Stimulated activated CD4-positive, alpha-beta T cell treated with anti-CD3 and anti-CD28 coated beads, Interleukin-15, amount 100 ng/mL, for 48 hours (primary cell): Measurements from ENCODE around the gene ACADVL.

Experiments
- DNase-seq, 2 donors: peaks; one replicate each; pipeline ENCODE4 v3.0.0-alpha.2; 2020; ENCODE audit warnings: low read depth in 2 of 2

ACADVL gene

GRCh38 chr17:7191571-7192270 is 28.0 kb upstream of the ACADVL start:
- DNase-seq = no peak

DNA sequence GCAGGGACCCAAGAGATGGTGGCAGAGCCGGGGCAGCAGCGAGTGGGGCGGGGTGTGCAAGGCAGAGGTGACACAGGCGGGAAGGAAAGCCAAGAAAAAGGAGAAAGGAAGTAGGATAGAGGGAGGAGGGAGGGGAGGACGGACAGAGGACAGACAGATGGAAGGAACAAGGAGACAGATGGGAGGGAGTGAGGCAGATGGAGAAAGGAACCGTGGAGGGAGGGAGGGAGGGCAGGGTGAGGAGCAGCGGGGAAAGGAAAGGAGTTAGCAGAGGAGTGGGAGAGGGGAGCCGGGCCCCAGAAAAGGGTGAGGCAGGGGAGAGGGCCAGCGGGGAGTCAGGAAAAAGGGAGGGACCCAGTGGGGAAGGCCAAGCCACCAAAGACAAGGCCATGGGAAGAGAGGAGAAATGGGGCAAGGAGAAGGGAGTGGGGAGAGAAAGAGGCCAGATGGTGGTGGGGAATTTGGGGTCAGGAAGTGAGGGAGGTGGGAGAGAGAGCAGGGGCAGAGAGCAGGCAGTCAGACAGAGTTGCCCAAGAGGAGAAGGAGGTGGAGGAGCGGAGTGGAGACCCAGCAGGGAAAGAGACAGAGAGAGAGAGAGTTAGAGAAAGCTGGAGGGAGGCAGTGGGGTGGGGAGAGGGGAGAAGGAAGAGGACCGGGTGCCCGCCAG is 27.3 kb upstream of the ACADVL start:
- DNase-seq = no peak

DNA sequence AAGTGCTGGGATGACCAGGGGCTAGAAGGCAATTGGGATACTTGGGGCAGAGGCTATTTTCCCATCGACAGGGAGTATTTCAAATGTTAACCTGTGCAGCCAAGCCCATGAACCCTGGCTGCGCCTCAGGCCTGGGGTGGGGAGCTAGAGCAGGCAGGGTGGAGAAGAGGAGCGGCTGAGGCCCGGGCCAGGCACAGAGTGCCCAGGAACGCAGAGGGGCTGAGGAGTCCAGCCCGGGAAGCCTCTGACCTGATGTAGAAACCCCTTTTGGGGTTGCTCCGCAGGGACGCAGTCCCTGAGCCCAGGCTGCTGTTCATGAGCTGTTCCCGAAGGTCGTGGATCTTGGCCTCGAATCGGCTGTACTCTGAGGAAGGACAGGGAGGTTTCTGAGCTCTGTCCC is 23.8 kb upstream of the ACADVL start:
- no peak for DNase-seq

DNA sequence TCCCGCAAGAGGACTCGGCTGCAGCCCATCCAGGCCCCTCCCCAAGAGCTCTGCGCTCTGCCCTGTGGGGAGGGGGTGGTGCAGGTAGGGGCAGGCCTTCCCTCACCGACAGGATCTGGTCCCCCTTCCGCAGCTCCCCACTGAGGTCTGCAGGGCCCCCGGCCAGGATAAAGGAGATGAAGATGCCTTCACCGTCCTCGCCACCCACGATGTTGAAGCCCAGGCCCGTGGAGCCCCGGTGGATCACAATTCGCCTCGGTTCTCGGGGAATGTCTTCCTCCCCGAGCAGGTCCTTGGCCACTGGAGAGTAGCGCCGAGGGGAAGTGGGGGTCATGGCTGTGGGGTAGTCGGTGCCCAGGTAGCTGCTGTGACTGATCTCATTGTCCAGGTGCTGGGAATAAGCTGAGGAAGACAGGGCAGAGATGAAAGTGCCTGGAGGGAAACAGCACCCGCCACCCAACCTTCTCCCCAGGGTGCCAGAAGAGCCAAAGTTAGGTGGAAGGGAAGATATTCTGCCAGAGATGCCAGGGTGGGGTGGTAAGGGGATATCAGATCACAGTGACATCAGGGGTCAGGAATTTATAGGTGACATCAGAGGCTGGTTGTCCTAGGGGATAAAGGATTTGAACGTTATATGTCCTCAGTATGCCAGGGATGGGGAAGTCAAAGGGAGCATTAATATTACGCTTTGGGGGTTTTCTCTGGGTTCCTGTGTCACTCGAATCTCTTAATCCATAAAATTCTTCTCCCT is 22.9 kb upstream of the ACADVL start:
- no peak for DNase-seq

- DNase-seq = no peak
Observed at GRCh38 chr17:7203391-7203790, 16.3 kb upstream of the ACADVL start.

DNA sequence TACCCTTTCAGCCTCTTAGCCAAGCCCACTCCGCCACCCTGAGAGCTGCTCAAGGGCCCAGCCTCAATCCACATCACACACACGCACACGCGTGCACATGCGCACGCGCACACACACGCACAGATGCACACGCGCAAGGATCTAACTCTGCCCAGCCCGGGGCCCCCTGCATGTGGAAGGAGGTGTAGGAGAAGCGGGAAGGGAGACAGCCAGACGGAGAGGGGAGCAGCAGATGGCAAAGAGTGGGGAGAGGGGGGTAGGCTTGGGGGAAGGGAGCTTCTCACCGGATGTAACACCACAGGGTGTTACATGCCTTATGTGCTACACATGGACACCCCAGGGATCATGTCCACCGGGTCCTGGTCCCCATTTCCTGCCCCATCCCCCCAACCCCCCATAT is 15.4 kb upstream of the ACADVL start:
- no peak for DNase-seq

GRCh38 chr17:7204828-7205461 is 14.8 kb upstream of the ACADVL start:
- DNase-seq = peak; percentile 75 to 86

- no peak for DNase-seq
Observed at GRCh38 chr17:7205561-7205960, 14.2 kb upstream of the ACADVL start.

DNA sequence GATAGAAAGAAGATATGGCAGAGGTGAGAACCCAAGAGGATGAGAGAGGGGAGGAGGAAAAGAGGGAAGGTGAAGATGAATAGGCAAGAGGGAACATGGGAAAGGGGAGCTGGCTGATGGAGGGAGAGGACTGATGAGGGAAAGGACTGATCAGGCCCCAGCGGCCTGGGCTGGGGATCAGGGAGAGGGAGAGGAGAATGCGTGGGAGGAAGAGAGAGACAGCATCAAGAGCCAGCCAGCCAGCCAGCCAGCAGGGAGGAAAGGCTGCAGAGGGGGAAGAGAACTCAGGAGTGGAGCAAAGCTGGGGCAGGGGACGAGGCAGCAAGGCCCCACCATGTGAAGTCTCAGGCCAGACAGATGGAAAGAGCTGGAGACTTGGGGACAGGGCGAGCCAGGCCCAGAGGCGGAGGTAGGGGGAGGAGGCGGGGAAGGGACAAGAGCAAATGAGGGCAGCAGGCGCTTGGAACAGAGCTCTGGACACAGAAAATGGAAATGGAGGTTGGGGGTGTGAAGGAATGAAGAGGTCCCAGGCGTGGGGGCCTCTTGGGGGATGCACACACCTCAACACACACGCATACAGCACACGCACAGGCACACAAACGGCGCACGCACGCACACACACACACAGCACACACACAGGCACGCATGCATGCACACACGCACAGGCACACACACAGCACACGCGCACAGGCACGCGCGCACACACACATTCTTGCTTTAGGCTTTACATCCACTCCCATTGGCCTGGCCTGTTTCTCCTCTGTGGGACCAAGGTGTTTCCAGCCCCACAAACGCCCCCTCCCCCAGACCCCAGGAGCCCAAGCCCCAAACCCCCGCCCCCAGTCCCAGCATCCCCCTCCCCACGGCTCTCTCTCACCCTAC is 12.4 kb upstream of the ACADVL start:
- no peak for DNase-seq

DNA sequence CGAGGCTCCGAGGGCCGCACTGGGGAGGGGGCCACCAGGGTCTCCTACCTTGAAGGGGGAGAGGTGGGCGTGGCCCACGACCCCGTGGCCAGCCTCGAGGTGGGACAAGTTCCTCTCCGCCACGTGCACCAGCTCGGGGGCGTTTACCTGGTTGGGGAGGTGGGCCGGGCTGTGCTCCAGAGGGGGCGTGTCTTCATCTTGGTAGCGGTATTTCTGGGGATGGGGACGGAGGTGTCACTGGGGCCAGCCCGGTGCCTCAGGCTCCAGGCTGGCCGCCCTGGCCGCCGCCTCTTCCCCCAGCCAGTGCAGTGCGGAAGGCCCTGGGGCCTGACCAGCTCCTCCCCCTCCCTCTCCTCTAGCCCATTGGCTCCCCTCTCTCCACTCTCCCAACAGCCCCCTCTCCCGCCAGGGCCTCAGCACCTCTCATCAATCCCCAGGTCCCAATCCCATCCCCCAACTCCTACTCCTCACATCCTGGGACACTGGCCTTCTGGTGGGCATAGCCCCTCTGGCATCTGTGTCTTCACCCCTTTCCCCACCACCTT is 11.6 kb upstream of the ACADVL start:
- DNase-seq = no peak

DNA sequence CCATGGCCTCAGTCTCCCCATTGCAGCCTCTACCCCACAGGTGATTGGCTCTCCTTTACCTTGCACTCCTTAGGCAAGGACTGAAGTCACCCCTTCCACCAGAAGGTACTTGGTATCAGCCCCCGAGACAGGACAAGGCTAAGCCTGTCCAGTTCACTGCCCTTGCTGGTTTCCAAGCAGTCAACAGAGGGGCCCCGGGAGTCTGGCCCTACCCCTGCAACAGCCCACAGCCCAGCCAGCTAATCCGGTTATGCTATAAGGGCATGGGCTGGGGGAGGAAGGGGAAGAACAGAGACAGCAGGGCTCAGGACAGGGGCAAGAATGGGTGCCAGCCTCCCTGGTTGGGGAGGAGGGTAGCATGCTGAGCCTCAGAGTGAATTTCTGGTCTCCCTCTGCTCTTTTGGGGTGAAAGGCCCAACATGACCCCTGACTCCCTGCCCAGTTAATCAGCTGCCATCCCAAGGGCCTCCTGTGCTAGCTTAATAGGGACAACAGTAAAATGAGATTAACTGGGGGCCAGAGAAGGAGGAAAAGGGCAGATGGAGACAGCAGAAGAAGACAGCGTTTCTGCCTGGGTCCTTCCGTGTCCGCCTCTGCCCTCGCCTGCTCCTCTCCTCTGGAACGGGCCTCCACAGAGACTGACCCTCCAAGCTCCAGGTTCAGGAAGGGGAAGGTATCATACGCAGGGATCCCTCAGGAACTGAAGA is 10.8 kb upstream of the ACADVL start:
- no peak for DNase-seq

DNA sequence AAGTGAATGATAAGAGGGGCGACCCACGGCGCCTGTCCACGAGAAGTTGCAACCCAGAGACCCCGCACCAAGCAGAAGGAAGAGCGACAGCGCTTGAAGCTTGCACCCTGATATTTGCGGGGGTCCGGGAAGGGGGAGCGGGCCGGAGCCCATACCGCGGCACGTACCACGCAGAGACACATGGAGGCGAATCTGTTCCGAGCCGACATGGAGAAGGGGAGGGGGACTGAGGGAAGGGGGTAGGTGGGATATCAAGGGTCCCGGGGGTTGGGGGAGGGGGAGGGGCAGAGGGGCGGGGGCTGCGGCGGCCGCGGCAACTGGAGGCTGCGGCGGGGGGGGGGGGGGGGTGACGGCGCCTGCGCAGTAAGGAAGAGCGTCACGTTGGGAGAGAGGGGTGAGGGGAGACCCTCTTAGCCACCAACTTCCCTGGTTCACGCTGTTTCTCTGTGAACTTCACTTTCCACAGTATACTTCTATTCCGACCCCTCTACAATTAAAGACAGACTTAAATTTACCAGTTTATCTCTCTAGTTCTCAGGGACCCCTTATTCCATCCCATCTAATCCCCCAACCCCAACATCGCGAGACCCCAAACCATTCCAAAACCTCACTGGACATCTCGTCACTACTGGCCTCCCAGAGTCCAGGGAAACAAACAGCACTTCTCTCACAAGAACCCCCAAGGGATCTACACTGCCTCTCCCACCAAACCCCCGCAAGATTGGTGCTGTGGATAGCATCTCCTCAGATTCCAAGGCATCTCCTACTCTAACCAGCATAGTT is 8.1 kb upstream of the ACADVL start:
- no peak for DNase-seq

- DNase-seq = peak in 1 of 2 donors; percentile 59
Observed at GRCh38 chr17:7213895-7214299, 5.8 kb upstream of the ACADVL start.

GRCh38 chr17:7214300-7215135 is 5.2 kb upstream of the ACADVL start:
- DNase-seq = peak; percentile 100

DNA sequence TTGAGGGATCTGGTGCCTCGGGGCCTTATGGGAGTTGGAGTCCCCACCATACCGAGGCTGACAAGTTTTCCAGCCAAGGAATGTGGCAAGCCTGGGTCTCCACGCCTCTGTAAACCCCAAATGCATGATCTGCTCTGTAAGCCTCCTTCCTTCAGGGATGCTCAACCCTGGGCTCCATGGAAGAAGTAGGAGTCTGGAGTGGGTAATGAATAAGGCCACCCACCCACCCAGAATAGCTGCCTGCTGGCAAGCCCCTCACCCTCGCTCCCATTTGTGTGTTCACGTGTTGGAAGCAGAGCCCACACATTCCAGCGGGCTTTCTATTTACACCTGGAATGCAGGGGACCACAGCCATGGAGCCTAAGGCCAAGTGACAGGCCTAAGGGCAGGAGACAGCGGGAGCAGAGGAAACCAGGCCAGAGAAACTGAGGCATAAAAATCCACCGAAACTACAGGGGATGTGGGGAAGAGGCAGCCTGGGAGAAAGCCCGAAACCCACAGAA is 4.6 kb upstream of the ACADVL start:
- no peak for DNase-seq

- no peak for DNase-seq
Observed at GRCh38 chr17:7215652-7216180, 4.0 kb upstream of the ACADVL start.

GRCh38 chr17:7216242-7217112 is 3.3 kb upstream of the ACADVL start:
- DNase-seq = no peak
